Hepatic stellate cell (primary cell): ENCODE data around the gene PPP4R3B.

ENCODE experiments used
- DNase-seq: peaks from one replicate; pipeline ENCODE4 v3.0.0; 2011; ENCODE audit warnings: low spot score

PPP4R3B gene

DNA sequence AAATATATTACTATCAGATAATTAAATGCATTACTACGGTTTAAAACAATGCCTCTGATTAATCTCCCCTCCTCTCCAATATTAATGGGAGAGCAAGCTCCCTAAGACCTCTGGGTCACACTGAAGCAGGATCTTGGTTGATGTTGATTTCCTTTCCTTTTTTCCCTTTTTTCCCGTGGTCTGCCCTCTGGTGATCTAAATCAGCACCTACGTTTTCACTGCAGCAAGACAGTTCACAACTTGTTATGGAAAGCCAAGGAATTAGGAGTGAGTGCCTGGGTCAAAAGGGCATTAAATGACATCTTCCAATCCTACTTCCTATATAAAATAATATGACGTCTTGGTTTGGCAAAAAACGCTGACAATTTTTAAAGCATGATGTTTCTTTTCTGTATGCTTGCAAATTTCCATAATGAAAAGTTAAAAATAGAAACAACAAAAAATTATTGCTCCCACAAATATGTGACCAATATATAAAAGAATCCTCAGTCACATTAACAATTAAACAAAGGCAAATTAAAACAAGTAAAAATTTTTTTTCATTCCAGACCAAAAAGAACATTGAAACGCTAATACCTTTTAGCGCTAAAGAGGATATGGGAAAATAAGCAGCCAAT, 105.8 kb downstream of the PPP4R3B start:
- DNase-seq: peak; percentile 22

DNA sequence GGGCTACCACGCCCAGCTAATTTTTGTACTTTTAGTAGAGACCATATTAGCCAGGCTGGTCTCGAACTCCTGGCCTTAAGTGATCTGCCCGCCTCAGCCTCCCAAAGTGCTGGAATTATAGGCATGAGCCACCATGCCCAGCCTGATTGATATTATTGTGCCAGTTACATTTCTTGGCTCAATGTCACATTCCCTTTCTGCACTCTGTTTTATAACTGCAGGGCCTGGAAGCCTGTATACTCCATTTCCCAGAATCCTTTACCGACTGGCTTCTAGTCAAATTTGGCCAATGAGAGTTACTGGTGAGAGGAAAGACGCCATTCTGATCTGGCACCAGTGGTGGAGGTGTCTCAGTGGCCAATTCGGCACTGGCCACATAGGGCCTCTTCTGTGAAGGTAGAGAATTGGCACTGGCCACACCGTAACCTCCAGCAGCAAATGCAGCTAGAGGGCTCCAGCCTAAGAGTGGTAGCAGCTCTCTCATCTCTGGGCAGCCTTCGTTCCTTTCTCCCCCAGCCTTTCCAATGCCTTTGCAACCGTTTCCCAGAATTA, 114.8 kb downstream of the PPP4R3B start:
- no peak for DNase-seq

DNA sequence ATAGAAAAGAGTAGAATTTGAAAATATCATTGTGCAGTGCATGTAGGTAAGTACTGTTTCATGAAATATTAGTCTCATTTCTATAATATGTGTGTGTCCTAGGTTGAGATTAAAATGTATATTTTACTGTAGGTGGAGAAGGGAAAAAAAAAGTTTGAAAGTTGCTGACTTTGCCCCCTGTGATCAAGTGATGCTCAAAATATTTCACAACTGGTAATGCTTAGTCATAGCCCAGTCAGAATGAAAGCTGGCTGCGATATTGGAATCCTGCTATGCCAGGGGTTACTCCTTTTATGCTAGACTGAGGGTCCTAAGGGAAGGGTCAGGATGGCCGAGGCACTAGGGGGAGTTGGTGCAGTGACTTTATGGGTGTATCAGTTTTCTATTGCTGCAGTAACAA, 117.4 kb downstream of the PPP4R3B start:
- DNase-seq: peak; percentile 34

DNA sequence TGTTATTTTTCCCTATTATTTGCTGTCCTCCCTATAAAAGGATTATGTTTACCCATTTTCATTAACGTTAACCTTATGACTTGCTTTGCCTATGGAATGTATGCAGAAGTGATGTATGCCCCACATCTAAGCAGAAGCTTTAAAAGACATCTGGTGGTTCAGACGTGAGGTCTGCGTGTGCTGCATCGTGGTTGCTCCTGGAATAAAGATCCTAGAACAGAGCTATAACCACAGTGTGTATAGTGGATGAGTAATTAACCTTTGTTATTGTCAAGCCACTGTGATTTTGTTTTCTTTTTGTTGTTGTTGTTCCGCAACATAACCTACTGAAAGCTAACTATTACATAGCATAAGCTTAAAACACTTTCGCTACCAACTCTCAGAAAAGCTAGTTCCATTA, 118.8 kb downstream of the PPP4R3B start:
- no peak for DNase-seq
